ENCODE measurements around the gene TAS1R1. TPM values are rescaled to one million over a fixed set of nuclear protein-coding genes. Genes with fewer than 3 reads are reported as not detected.

TAS1R1 gene
- total RNA-seq, 1 experiment from 2014 or later, result not detected

- no peaks in the 10 kb centered on the region; the same call in 1 of the 2 replicates for H3K36me3 ChIP-seq (ENCODE audit: control insufficient read depth, insufficient read depth, low read length)
- H3K4me3 Mint-ChIP-seq (ENCODE audit: unreplicated experiment), result peak overlapping the region; percentile 75
- no peaks in the 10 kb centered on the region for H3K9me3 ChIP-seq
- H3K27me3 ChIP-seq (replicated peaks; ENCODE audit: control insufficient read depth, insufficient read depth, low read length), result no peaks in the 10 kb centered on the region
- H3K4me1 ChIP-seq, result no peaks in the 10 kb centered on the region
- no TSS peak for BruUV-seq (replicated peaks)
- H3K27me3 Mint-ChIP-seq (ENCODE audit: insufficient read depth, unreplicated experiment), result no peaks in the 10 kb centered on the region
- no peaks in the 10 kb centered on the region for H3K4me1 Mint-ChIP-seq (ENCODE audit: low read depth, unreplicated experiment)
- no peaks in the 10 kb centered on the region for H3K9me3 Mint-ChIP-seq (ENCODE audit: unreplicated experiment)
- TF ChIP-seq, protein P1, sequence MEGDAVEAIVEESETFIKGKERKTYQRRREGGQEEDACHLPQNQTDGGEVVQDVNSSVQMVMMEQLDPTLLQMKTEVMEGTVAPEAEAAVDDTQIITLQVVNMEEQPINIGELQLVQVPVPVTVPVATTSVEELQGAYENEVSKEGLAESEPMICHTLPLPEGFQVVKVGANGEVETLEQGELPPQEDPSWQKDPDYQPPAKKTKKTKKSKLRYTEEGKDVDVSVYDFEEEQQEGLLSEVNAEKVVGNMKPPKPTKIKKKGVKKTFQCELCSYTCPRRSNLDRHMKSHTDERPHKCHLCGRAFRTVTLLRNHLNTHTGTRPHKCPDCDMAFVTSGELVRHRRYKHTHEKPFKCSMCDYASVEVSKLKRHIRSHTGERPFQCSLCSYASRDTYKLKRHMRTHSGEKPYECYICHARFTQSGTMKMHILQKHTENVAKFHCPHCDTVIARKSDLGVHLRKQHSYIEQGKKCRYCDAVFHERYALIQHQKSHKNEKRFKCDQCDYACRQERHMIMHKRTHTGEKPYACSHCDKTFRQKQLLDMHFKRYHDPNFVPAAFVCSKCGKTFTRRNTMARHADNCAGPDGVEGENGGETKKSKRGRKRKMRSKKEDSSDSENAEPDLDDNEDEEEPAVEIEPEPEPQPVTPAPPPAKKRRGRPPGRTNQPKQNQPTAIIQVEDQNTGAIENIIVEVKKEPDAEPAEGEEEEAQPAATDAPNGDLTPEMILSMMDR (IDR thresholded peaks at IDR 0.05; ENCODE audit: insufficient read depth in 1 of 2, low read depth in 1 of 2, low read length in 1 of 2, severe bottlenecking in 1 of 2, unreplicated experiment in 1 of 2), result no peak
- intact Hi-C loops (cut with micrococcal nuclease; ENCODE audit: unreplicated experiment), result no loop called here
- peak overlapping the region; percentile 87 for H3K27ac Mint-ChIP-seq (ENCODE audit: unreplicated experiment)
- H3K4me3 ChIP-seq (ENCODE audit: low read depth, low read length), result peak overlapping the region; percentile 66
- POLR2A ChIA-PET, result no interaction called here
- H3K36me3 Mint-ChIP-seq (ENCODE audit: insufficient read depth, unreplicated experiment), result peaks cover 51% of the 10 kb centered on the region
- CTCF ChIA-PET, result interaction anchor here (0.6 kb wide), 1 partner anchor 8 kb away, joined by 4 read pairs; no protein-coding TSS in a partner anchor
- DNase-seq, result no peak
These were observed 70.6 kb downstream of the TAS1R1 start for GRCh38 chr1:6625584-6626149.

DNA sequence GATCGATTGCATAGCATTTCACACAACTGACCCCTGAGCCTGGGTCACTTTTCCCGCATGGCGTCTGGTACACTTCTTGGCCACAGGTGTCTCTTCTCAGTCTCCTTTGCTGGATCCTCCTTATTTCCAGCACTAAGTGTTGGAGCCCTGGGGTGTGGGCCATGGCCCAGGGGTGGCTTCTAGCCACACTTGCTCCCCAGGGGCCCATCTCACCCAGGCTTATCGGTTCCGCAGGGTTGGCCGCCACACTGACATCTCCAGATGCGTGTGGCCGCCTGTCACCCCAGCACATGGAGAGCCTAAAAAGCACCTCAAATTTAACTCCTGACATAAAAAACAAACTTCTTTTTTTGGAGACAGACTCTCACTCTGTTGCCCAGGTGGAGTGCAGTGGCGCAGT lies 71.9 kb downstream of the TAS1R1 start:
- ChIA-PET POLR2A (no interaction called here), CTCF (no interaction called here)
- intact Hi-C loops (cut with micrococcal nuclease; ENCODE audit: unreplicated experiment), result no loop called here
- Mint-ChIP-seq H3K9me3 (ENCODE audit: unreplicated experiment) (no peaks in the 10 kb centered on the region), H3K36me3 (ENCODE audit: insufficient read depth, unreplicated experiment) (peaks cover 51% of the 10 kb centered on the region), H3K27ac (ENCODE audit: unreplicated experiment) (no peak overlapping the region), H3K4me3 (ENCODE audit: unreplicated experiment) (peak overlapping the region; percentile 75), H3K27me3 (ENCODE audit: insufficient read depth, unreplicated experiment) (no peaks in the 10 kb centered on the region), H3K4me1 (ENCODE audit: low read depth, unreplicated experiment) (no peaks in the 10 kb centered on the region)
- Histone ChIP-seq H3K4me3 (ENCODE audit: low read depth, low read length) (no peak overlapping the region), H3K4me1 (no peaks in the 10 kb centered on the region), H3K36me3 (ENCODE audit: control insufficient read depth, insufficient read depth, low read length) (no peaks in the 10 kb centered on the region; the same call in 1 of the 2 replicates), H3K27me3 (replicated peaks; ENCODE audit: control insufficient read depth, insufficient read depth, low read length) (no peaks in the 10 kb centered on the region), H3K9me3 (no peaks in the 10 kb centered on the region)
- BruUV-seq (replicated peaks), result no TSS peak
- no peak for DNase-seq
- TF ChIP-seq, protein P1 (IDR thresholded peaks at IDR 0.05; ENCODE audit: insufficient read depth in 1 of 2, low read depth in 1 of 2, low read length in 1 of 2, severe bottlenecking in 1 of 2, unreplicated experiment in 1 of 2), result no peak

GRCh38 chr1:6627841-6628545 lies 72.9 kb downstream of the TAS1R1 start:
- intact Hi-C loops (cut with micrococcal nuclease; ENCODE audit: unreplicated experiment), result no loop called here
- Mint-ChIP-seq H3K9me3 (ENCODE audit: unreplicated experiment) (no peaks in the 10 kb centered on the region), H3K27ac (ENCODE audit: unreplicated experiment) (no peak overlapping the region), H3K27me3 (ENCODE audit: insufficient read depth, unreplicated experiment) (no peaks in the 10 kb centered on the region), H3K36me3 (ENCODE audit: insufficient read depth, unreplicated experiment) (peaks cover 42% of the 10 kb centered on the region), H3K4me3 (ENCODE audit: unreplicated experiment) (no peak overlapping the region), H3K4me1 (ENCODE audit: low read depth, unreplicated experiment) (no peaks in the 10 kb centered on the region)
- ChIA-PET CTCF (no interaction called here), POLR2A (no interaction called here)
- no peaks in the 10 kb centered on the region for H3K4me1 ChIP-seq
- H3K36me3 ChIP-seq (ENCODE audit: control insufficient read depth, insufficient read depth, low read length), result no peaks in the 10 kb centered on the region; the same call in 1 of the 2 replicates
- no peak overlapping the region for H3K4me3 ChIP-seq (ENCODE audit: low read depth, low read length)
- DNase-seq, result no peak
- H3K27me3 ChIP-seq (replicated peaks; ENCODE audit: control insufficient read depth, insufficient read depth, low read length), result no peaks in the 10 kb centered on the region
- TF ChIP-seq, protein P1 (IDR thresholded peaks at IDR 0.05; ENCODE audit: insufficient read depth in 1 of 2, low read depth in 1 of 2, low read length in 1 of 2, severe bottlenecking in 1 of 2, unreplicated experiment in 1 of 2), result no peak
- BruUV-seq (replicated peaks), result no TSS peak
- H3K9me3 ChIP-seq, result no peaks in the 10 kb centered on the region

Data from Caco-2 (cell line).